Measurements from ENCODE around the gene HRCT1.

Gene HRCT1

DNA sequence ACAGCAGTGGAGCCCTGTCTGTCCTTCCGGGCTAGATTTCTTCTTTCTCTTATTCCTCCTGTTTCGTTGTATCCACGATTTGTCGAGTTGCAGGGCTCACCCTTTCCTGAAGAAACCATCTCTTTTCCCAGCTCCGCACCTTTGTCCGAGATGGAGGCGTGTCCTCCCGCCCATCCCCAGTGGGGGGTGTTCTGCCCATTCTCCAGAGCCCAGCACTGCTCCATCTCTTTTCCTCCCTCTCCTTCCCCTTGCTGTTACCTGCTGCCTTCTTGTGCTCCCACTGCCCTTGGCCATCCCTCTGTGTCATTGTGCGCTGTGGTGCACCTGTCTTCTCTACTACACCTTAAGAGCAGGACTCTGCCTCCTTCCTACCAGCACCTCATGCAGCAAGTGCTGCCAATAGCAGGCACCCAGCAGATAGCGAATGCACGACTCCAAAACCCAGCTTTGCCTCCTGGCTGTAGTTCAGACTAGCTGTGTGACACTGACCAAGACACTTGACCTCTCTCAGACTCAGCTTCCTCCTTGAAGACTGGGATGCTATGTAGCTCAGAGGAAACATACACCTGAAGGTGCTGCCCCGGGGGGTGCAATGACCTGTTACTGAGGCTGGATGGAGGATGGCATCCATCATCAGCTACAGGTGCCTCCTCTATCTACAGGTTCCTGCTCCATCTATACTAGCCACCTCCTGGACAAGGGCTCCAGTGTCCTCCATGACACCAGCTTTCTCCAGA lies 44.7 kb upstream of the HRCT1 start:
- CTCF ChIA-PET: interaction anchor here (1.0 to 6.1 kb wide), 4 partner anchors 16 to 71 kb away, joined by 3 to 27 read pairs (median 6); no protein-coding TSS in a partner anchor
- DNase-seq (ENCODE audit: extremely low spot score): no peak
- no peak for TF ChIP-seq CTCF (IDR thresholded peaks at IDR 0.05; ENCODE audit: control extremely low read depth, extremely low read depth, low read depth, missing control alignments)
- POLR2A ChIA-PET: no interaction called here

GRCh38 chr9:35862328-35862727 lies 43.7 kb upstream of the HRCT1 start:
- POLR2A ChIA-PET: no interaction called here
- CTCF ChIA-PET: interaction anchor here (0.8 to 6.1 kb wide), 5 partner anchors 14 to 74 kb away, joined by 3 to 27 read pairs (median 3); no protein-coding TSS in a partner anchor
- no peak for TF ChIP-seq CTCF (IDR thresholded peaks at IDR 0.05; ENCODE audit: control extremely low read depth, extremely low read depth, low read depth, missing control alignments)
- no peak for DNase-seq (ENCODE audit: extremely low spot score)

- ChIA-PET POLR2A (no interaction called here), CTCF (interaction anchor here (1.2 to 6.1 kb wide), 6 partner anchors 17 to 167 kb away, joined by 3 to 27 read pairs (median 4); no protein-coding TSS in a partner anchor)
- DNase-seq (ENCODE audit: extremely low spot score): no peak
- TF ChIP-seq CTCF (IDR thresholded peaks at IDR 0.05; ENCODE audit: control extremely low read depth, extremely low read depth, low read depth, missing control alignments): no peak
These were observed 42.4 kb upstream of the HRCT1 start for GRCh38 chr9:35863583-35863982.

DNA sequence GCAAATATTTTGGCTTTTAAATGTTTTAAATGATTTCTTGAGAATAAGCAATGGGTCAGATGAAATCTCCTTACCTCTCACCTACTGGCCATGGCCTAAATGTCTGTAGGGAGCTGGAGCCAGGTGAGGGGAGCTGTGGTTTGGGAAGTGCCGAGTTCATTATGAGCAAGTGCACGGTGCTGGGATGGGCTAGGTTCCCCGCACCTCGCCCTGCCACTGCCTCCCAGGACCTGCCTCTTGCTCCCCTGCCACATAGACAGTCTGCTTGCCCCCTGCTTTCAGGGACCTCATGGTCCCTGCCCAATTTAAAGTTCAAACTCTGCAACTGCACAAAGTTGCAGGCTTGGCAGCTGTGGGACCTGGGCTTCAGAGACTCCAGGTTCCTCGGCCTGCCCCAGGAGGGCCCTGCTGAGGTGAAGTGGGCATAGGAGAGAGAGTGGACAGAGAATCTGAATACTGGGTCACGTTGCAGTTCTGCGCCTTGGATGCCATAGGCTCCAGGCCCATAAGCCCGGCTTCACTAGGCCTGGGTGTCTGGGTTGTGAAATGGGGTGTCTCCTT lies 41.2 kb upstream of the HRCT1 start:
- TF ChIP-seq CTCF (IDR thresholded peaks at IDR 0.05; ENCODE audit: control extremely low read depth, extremely low read depth, low read depth, missing control alignments): no peak
- POLR2A ChIA-PET: no interaction called here
- CTCF ChIA-PET: interaction anchor here (1.3 to 6.1 kb wide), 3 partner anchors 19 to 74 kb away, joined by 3 to 27 read pairs (median 4); no protein-coding TSS in a partner anchor
- DNase-seq (ENCODE audit: extremely low spot score): no peak

- no peak for TF ChIP-seq CTCF (IDR thresholded peaks at IDR 0.05; ENCODE audit: control extremely low read depth, extremely low read depth, low read depth, missing control alignments)
- POLR2A ChIA-PET: no interaction called here
- CTCF ChIA-PET: interaction anchor here (4.2 kb wide), 1 partner anchor 41 kb away, joined by 15 read pairs; no protein-coding TSS in a partner anchor
- no peak for DNase-seq (ENCODE audit: extremely low spot score)
These were observed 38.5 kb upstream of the HRCT1 start for GRCh38 chr9:35867538-35867937.

DNA sequence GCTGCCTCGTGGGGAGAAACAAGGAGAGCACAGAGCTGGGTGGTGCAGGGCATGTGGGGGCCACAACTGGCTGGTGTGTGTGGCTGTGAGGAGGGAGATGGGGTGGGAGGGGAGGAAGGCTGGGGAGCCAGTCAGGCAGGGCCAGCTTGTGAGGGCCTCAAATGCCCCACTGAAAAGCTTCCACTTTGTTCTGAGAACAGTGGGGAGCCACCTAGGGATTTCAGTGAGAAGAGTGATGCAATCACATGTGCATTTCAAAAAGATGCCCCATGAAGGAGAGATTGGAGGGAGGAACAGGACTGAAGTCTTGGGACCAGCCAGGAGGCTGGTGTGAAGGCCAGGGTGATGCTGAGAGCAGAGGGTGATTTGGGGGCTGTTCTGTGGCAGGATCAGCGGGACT lies 37.1 kb upstream of the HRCT1 start:
- ChIA-PET POLR2A (no interaction called here), CTCF (interaction anchor here (1.8 to 4.2 kb wide), 2 partner anchors 13 to 42 kb away, joined by 8 to 15 read pairs; no protein-coding TSS in a partner anchor)
- TF ChIP-seq CTCF (IDR thresholded peaks at IDR 0.05; ENCODE audit: control extremely low read depth, extremely low read depth, low read depth, missing control alignments): no peak
- DNase-seq (ENCODE audit: extremely low spot score): peak; percentile 9
